Osteoblast (primary cell): Measurements from ENCODE around the gene CHST6. TPM values are rescaled to one million over a fixed set of nuclear protein-coding genes. Genes with fewer than 3 reads are reported as not detected.

Experiments used
- DNase-seq: peaks from one replicate; pipeline ENCODE4 v3.0.0; 2011; ENCODE audit warnings: low spot score, mixed read lengths; ENCODE audit not compliant: insufficient read length; ENCODE audit errors: missing footprints
- H2AFZ ChIP-seq: 2 replicates; pipeline ENCODE4 v1.6.0; 2011; ENCODE audit warnings: mild to moderate bottlenecking, low read length
- H3K27ac ChIP-seq: 2 replicates; pipeline ENCODE4 v1.5.1; 2011; ENCODE audit warnings: mild to moderate bottlenecking, low read depth, low read length, moderate library complexity
- H3K27me3 ChIP-seq: 2 replicates; pipeline ENCODE4 v1.6.0; 2012; ENCODE audit warnings: mild to moderate bottlenecking, control low read depth, inconsistent platforms, low read length, moderate library complexity; ENCODE audit not compliant: insufficient read depth
- H3K36me3 ChIP-seq: 2 replicates; pipeline ENCODE4 v1.5.1; 2011; ENCODE audit warnings: mild to moderate bottlenecking, low read length, control low read depth, moderate library complexity; ENCODE audit not compliant: insufficient read depth
- H3K4me1 ChIP-seq: 2 replicates; pipeline ENCODE4 v1.5.1; 2011; ENCODE audit warnings: mild to moderate bottlenecking, low read length, control low read depth, moderate library complexity; ENCODE audit not compliant: insufficient read depth
- H3K4me2 ChIP-seq: 2 replicates; pipeline ENCODE4 v1.6.0; 2011; ENCODE audit warnings: mild to moderate bottlenecking, low read length; ENCODE audit not compliant: insufficient read depth
- H3K4me3 ChIP-seq: fragments of 200-600 bp; sonication (generic); 3 replicates; pipeline ENCODE4 v1.5.1; 2012; ENCODE audit warnings: mild to moderate bottlenecking, low read length, inconsistent platforms; ENCODE audit not compliant: insufficient read depth
- H3K79me2 ChIP-seq: 2 replicates; pipeline ENCODE4 v1.6.0; 2012; ENCODE audit warnings: mild to moderate bottlenecking, low read length, control low read depth, inconsistent platforms; ENCODE audit not compliant: insufficient read depth
- H3K9me3 ChIP-seq: 2 replicates; pipeline ENCODE4 v1.5.1; 2011; ENCODE audit warnings: low read depth, low read length, control low read depth
- H4K20me1 ChIP-seq: 2 replicates; pipeline ENCODE4 v1.6.0; 2012; ENCODE audit warnings: mild to moderate bottlenecking, low read length, control low read depth; ENCODE audit not compliant: insufficient read depth
- total RNA-seq: library from RNA; depleted of rRNA; stranded (reverse); fragments of >200 nt; gene quantifications from 2 replicates; pipeline ENCODE4 v1.2.3, GENCODE V29; 2012
- TF ChIP-seq, protein P1 (sequence below): IDR thresholded peaks from 2 replicates; pipeline ENCODE4 v1.5.1; 2011; ENCODE audit warnings: mild to moderate bottlenecking, low read depth, low read length, moderate library complexity; ENCODE audit errors: extremely low read depth

CHST6 gene
- total RNA-seq, 1 donor, result 1.1 TPM

GRCh38 chr16:75494184-75494583, 1.1 kb downstream of the CHST6 start:
- H3K36me3 ChIP-seq, result no peaks in the 10 kb centered on the region
- H3K9me3 ChIP-seq, result no peaks in the 10 kb centered on the region
- no peak overlapping the region for H3K4me3 ChIP-seq
- H3K27ac ChIP-seq, result no peak overlapping the region
- TF ChIP-seq, protein P1, sequence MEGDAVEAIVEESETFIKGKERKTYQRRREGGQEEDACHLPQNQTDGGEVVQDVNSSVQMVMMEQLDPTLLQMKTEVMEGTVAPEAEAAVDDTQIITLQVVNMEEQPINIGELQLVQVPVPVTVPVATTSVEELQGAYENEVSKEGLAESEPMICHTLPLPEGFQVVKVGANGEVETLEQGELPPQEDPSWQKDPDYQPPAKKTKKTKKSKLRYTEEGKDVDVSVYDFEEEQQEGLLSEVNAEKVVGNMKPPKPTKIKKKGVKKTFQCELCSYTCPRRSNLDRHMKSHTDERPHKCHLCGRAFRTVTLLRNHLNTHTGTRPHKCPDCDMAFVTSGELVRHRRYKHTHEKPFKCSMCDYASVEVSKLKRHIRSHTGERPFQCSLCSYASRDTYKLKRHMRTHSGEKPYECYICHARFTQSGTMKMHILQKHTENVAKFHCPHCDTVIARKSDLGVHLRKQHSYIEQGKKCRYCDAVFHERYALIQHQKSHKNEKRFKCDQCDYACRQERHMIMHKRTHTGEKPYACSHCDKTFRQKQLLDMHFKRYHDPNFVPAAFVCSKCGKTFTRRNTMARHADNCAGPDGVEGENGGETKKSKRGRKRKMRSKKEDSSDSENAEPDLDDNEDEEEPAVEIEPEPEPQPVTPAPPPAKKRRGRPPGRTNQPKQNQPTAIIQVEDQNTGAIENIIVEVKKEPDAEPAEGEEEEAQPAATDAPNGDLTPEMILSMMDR, result no peak
- H3K4me1 ChIP-seq, result no peaks in the 10 kb centered on the region
- DNase-seq, result no peak
- H3K79me2 ChIP-seq, result no peaks in the 10 kb centered on the region
- H4K20me1 ChIP-seq, result no peaks in the 10 kb centered on the region
- H3K27me3 ChIP-seq, result peaks cover 2% of the 10 kb centered on the region
- H3K4me2 ChIP-seq, result peak overlapping the region; percentile 76
- H2AFZ ChIP-seq, result peak overlapping the region; percentile 86

- H3K4me3 ChIP-seq, result no peak overlapping the region
- H3K27ac ChIP-seq, result no peak overlapping the region
- TF ChIP-seq, protein P1, result no peak
- peaks cover 2% of the 10 kb centered on the region for H3K27me3 ChIP-seq
- peak; percentile 86 for DNase-seq
- H3K4me2 ChIP-seq, result no peak overlapping the region
- no peaks in the 10 kb centered on the region for H3K9me3 ChIP-seq
- H4K20me1 ChIP-seq, result no peaks in the 10 kb centered on the region
- no peaks in the 10 kb centered on the region for H3K36me3 ChIP-seq
- H2AFZ ChIP-seq, result no peak overlapping the region
- H3K4me1 ChIP-seq, result no peaks in the 10 kb centered on the region
- no peaks in the 10 kb centered on the region for H3K79me2 ChIP-seq
Measured at GRCh38 chr16:75491876-75492275, 3.4 kb downstream of the CHST6 start.

DNA sequence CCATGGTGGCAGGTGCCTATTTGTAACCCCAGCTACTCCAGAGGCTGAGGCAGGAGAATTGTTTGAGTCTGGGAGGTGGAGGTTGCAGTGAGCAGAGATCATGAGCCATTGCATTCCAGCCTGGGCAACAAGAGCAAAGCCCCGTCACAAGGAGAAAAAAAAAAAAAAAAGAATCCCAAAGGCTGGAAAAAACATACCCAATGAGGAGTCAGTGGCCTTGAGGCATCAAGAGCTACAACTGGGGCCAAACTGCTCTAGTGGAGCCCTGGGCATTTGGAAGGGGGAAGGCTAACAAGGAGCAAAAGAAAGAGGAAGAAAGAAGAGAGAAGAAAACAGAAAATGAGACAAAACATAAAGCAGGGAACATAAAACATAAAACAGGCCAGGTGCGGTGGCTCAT, 6.9 kb downstream of the CHST6 start:
- Histone ChIP-seq H3K36me3 (no peaks in the 10 kb centered on the region), H2AFZ (no peak overlapping the region), H3K4me3 (no peak overlapping the region), H3K9me3 (no peaks in the 10 kb centered on the region), H3K27ac (no peak overlapping the region), H3K79me2 (no peaks in the 10 kb centered on the region), H3K4me2 (no peak overlapping the region), H3K27me3 (no peaks in the 10 kb centered on the region), H3K4me1 (no peaks in the 10 kb centered on the region), H4K20me1 (no peaks in the 10 kb centered on the region)
- TF ChIP-seq, protein P1, result no peak
- DNase-seq, result no peak

- H3K36me3 ChIP-seq, result no peaks in the 10 kb centered on the region
- no peaks in the 10 kb centered on the region for H3K4me1 ChIP-seq
- TF ChIP-seq, protein P1, result no peak
- no peaks in the 10 kb centered on the region for H3K27me3 ChIP-seq
- H4K20me1 ChIP-seq, result no peaks in the 10 kb centered on the region
- no peaks in the 10 kb centered on the region for H3K79me2 ChIP-seq
- no peak overlapping the region for H3K27ac ChIP-seq
- no peak overlapping the region for H2AFZ ChIP-seq
- H3K9me3 ChIP-seq, result no peaks in the 10 kb centered on the region
- H3K4me3 ChIP-seq, result no peak overlapping the region
- no peak for DNase-seq
- H3K4me2 ChIP-seq, result no peak overlapping the region
Measured at GRCh38 chr16:75486676-75487313, 8.4 kb downstream of the CHST6 start.
